NCI-H526 treated with DMSO at 0.1 percent for 48 hours (cell line): ENCODE measurements around the gene A3GALT2.

Experiments used
- DNase-seq: peaks from one replicate; lab custom pipeline; 2025; lab: John Stamatoyannopoulos, UW

The A3GALT2 gene

GRCh38 chr1:33271666-33272505, 49.0 kb downstream of the A3GALT2 start:
- no peak for DNase-seq

GRCh38 chr1:33270808-33271465, 50.0 kb downstream of the A3GALT2 start:
- DNase-seq, result no peak

GRCh38 chr1:33270379-33270778, 50.5 kb downstream of the A3GALT2 start:
- no peak for DNase-seq

GRCh38 chr1:33269621-33270020, 51.3 kb downstream of the A3GALT2 start:
- DNase-seq, result no peak

- no peak for DNase-seq
Observed at GRCh38 chr1:33268927-33269610, 51.8 kb downstream of the A3GALT2 start.

- DNase-seq, result no peak
Observed at GRCh38 chr1:33268457-33268856, 52.4 kb downstream of the A3GALT2 start.

GRCh38 chr1:33267468-33268205, 53.3 kb downstream of the A3GALT2 start:
- DNase-seq, result no peak

- no peak for DNase-seq
Observed at GRCh38 chr1:33266766-33267165, 54.1 kb downstream of the A3GALT2 start.

- DNase-seq, result no peak
Observed at GRCh38 chr1:33265780-33266605, 54.9 kb downstream of the A3GALT2 start.

- DNase-seq, result no peak
Observed at GRCh38 chr1:33263890-33264504, 56.9 kb downstream of the A3GALT2 start.

- no peak for DNase-seq
Observed at GRCh38 chr1:33261344-33261743, 59.6 kb downstream of the A3GALT2 start.

- DNase-seq, result no peak
Observed at GRCh38 chr1:33260439-33260838, 60.5 kb downstream of the A3GALT2 start.

GRCh38 chr1:33259879-33260278, 61.0 kb downstream of the A3GALT2 start:
- no peak for DNase-seq

GRCh38 chr1:33258788-33259274, 62.1 kb downstream of the A3GALT2 start:
- DNase-seq, result no peak

GRCh38 chr1:33257772-33258712, 62.9 kb downstream of the A3GALT2 start:
- no peak for DNase-seq

GRCh38 chr1:33257207-33257771, 63.6 kb downstream of the A3GALT2 start:
- DNase-seq, result no peak
